ENCODE measurements around the gene MT1A. TPM values are rescaled to one million over a fixed set of nuclear protein-coding genes. Genes with fewer than 3 reads are reported as not detected.

The MT1A gene
- total RNA-seq, 1 donor from 2014 or later, result not detected

- DNase-seq (ENCODE audit: low spot score), result no peak
Measured at GRCh38 chr16:56679078-56679730, 40.7 kb downstream of the MT1A start.

- DNase-seq (ENCODE audit: low spot score), result no peak
Measured at GRCh38 chr16:56679818-56680217, 41.4 kb downstream of the MT1A start.

- peak; percentile 94 for DNase-seq (ENCODE audit: low spot score)
Measured at GRCh38 chr16:56681939-56682702, 43.7 kb downstream of the MT1A start, which contains the start of gene MT1X. Gene MT1X (plus strand): TSS chr16:56682470. CDS start chr16:56682541, 71 bp downstream.

- no peak for DNase-seq (ENCODE audit: low spot score)
Measured at GRCh38 chr16:56682703-56683397, 44.4 kb downstream of the MT1A start.

GRCh38 chr16:56683424-56684172 lies 45.1 kb downstream of the MT1A start:
- DNase-seq (ENCODE audit: low spot score), result no peak

- no peak for DNase-seq (ENCODE audit: low spot score)
Measured at GRCh38 chr16:56684256-56684925, 45.9 kb downstream of the MT1A start.

- DNase-seq (ENCODE audit: low spot score), result no peak
Measured at GRCh38 chr16:56684926-56685590, 46.6 kb downstream of the MT1A start.

- DNase-seq (ENCODE audit: low spot score), result no peak
Measured at GRCh38 chr16:56686758-56687157, 48.3 kb downstream of the MT1A start.

GRCh38 chr16:56688762-56689161 lies 50.3 kb downstream of the MT1A start:
- no peak for DNase-seq (ENCODE audit: low spot score)

GRCh38 chr16:56689171-56689570 lies 50.7 kb downstream of the MT1A start:
- DNase-seq (ENCODE audit: low spot score), result no peak

Other genes with a start within 250 kb of the MT1A start
- gene AMFR, start 213.1 kb upstream of the MT1A start, total RNA-seq (ENCODE audit: insufficient read depth, low replicate concordance), result 199 TPM
- gene NUDT21, start 187.3 kb upstream of the MT1A start, total RNA-seq (ENCODE audit: insufficient read depth, low replicate concordance), result 68.4 TPM
- 10.6 TPM for gene OGFOD1, start 187.1 kb upstream of the MT1A start, total RNA-seq (ENCODE audit: insufficient read depth, low replicate concordance)
- 52.7 TPM for gene BBS2, start 118.6 kb upstream of the MT1A start, total RNA-seq (ENCODE audit: insufficient read depth, low replicate concordance)
- gene MT4, start 73.6 kb upstream of the MT1A start, total RNA-seq (ENCODE audit: insufficient read depth, low replicate concordance), result not detected
- not detected for gene MT3, start 49.1 kb upstream of the MT1A start, total RNA-seq (ENCODE audit: insufficient read depth, low replicate concordance)
- gene MT2A, start 30.1 kb upstream of the MT1A start, total RNA-seq (ENCODE audit: insufficient read depth, low replicate concordance), result 12.0 TPM
- 47.4 TPM for gene MT1E, start 12.9 kb upstream of the MT1A start, total RNA-seq (ENCODE audit: insufficient read depth, low replicate concordance)
- not detected for gene MT1M, start 6.0 kb upstream of the MT1A start, total RNA-seq (ENCODE audit: insufficient read depth, low replicate concordance)
- not detected for gene MT1B, start 13.2 kb downstream of the MT1A start, total RNA-seq (ENCODE audit: insufficient read depth, low replicate concordance)
- 6.5 TPM for gene MT1F, start 19.3 kb downstream of the MT1A start, total RNA-seq (ENCODE audit: insufficient read depth, low replicate concordance)
- gene MT1G, start 29.4 kb downstream of the MT1A start, total RNA-seq (ENCODE audit: insufficient read depth, low replicate concordance), result not detected
- 13.0 TPM for gene MT1H, start 31.1 kb downstream of the MT1A start, total RNA-seq (ENCODE audit: insufficient read depth, low replicate concordance)
- gene MT1X, start 43.8 kb downstream of the MT1A start, total RNA-seq (ENCODE audit: insufficient read depth, low replicate concordance), result 2.9 TPM
- 29.9 TPM for gene NUP93, start 91.5 kb downstream of the MT1A start, total RNA-seq (ENCODE audit: insufficient read depth, low replicate concordance)
- 0.96 TPM for gene SLC12A3, start 226.5 kb downstream of the MT1A start, total RNA-seq (ENCODE audit: insufficient read depth, low replicate concordance)